GM23248 (cell line): ENCODE measurements around the gene NANP. TPM values are rescaled to one million over a fixed set of nuclear protein-coding genes. Genes with fewer than 3 reads are reported as not detected.

Experiments used
- DNase-seq: peaks from one replicate; pipeline ENCODE4 v3.0.0-alpha.2; 2015
- H2AFZ ChIP-seq: fragments of 200-600 bp; sonication (generic); 2 replicates; pipeline ENCODE4 v1.6.1; 2016; ENCODE audit warnings: antibody characterized with exemption
- H3F3A ChIP-seq: fragments of 200-600 bp; sonication (generic); 2 replicates; pipeline ENCODE4 v1.6.1; 2016; ENCODE audit warnings: mild to moderate bottlenecking, antibody characterized with exemption, mixed run types; ENCODE audit not compliant: insufficient read depth
- H3K27ac ChIP-seq: fragments of 200-600 bp; sonication (generic); 2 replicates; pipeline ENCODE4 v1.5.1; 2016; ENCODE audit warnings: mild to moderate bottlenecking
- H3K27me3 ChIP-seq: fragments of 200-600 bp; sonication (generic); replicated peaks from 2 replicates; pipeline ENCODE4 v1.6.1; 2016; ENCODE audit warnings: mild to moderate bottlenecking; ENCODE audit not compliant: insufficient read depth
- H3K36me3 ChIP-seq: fragments of 200-600 bp; sonication (generic); 2 replicates; pipeline ENCODE4 v1.6.1; 2016; ENCODE audit warnings: low read depth, mild to moderate bottlenecking
- H3K4me1 ChIP-seq: fragments of 200-600 bp; sonication (generic); 2 replicates; pipeline ENCODE4 v1.6.1; 2016; ENCODE audit warnings: mild to moderate bottlenecking; ENCODE audit not compliant: insufficient read depth
- H3K4me2 ChIP-seq: fragments of 200-600 bp; sonication (generic); one replicate; pipeline ENCODE4 v1.6.1; 2016; ENCODE audit warnings: mild to moderate bottlenecking; ENCODE audit not compliant: unreplicated experiment
- H3K4me3 ChIP-seq: fragments of 200-600 bp; sonication (generic); 2 replicates; pipeline ENCODE4 v1.5.1; 2016; ENCODE audit warnings: mild to moderate bottlenecking
- H3K79me2 ChIP-seq: fragments of 200-600 bp; sonication (generic); 2 replicates; pipeline ENCODE4 v1.6.1; 2016; ENCODE audit warnings: mild to moderate bottlenecking; ENCODE audit not compliant: insufficient read depth
- H3K9ac ChIP-seq: fragments of 200-600 bp; sonication (generic); 2 replicates; pipeline ENCODE4 v1.6.1; 2016; ENCODE audit warnings: mild to moderate bottlenecking
- H3K9me2 ChIP-seq: fragments of 200-600 bp; sonication (generic); 2 replicates; pipeline ENCODE4 v1.6.1; 2016; ENCODE audit warnings: mixed run types, mild to moderate bottlenecking, moderate library complexity; ENCODE audit not compliant: insufficient read depth
- H3K9me3 ChIP-seq: fragments of 200-600 bp; sonication (generic); one replicate; pipeline ENCODE4 v1.6.1; 2017; ENCODE audit warnings: low read depth
- H4K20me1 ChIP-seq: fragments of 200-600 bp; sonication (generic); 2 replicates; pipeline ENCODE4 v1.6.0; 2016; ENCODE audit not compliant: insufficient read depth
- EZH2 ChIP-seq: fragments of 200-600 bp; sonication (generic); IDR thresholded peaks from 2 replicates; pipeline ENCODE4 v1.6.1; 2018; ENCODE audit warnings: antibody characterized with exemption, mild to moderate bottlenecking; ENCODE audit not compliant: insufficient read depth, poor library complexity, severe bottlenecking
- EZH2phosphoT487 ChIP-seq: fragments of 200-600 bp; sonication (generic); IDR thresholded peaks from 2 replicates; pipeline ENCODE4 v1.6.1; 2018; ENCODE audit warnings: antibody characterized with exemption, moderate library complexity, mild to moderate bottlenecking, low read depth; ENCODE audit not compliant: insufficient read depth
- WGBS, 2 experiments: methylation state at CpG; one replicate each; pipeline ENCODE4 v1.1.6; 2015 to 2017; ENCODE audit warnings: low lambda C conversion rate in 2 of 2, low coverage in 1 of 2; ENCODE audit errors: missing lambda C conversion rate in 2 of 2; 5-methylcytosine and 5-hydroxymethylcytosine counted together
- in situ Hi-C: fragments of 300-500 bp; cut with MboI; formaldehyde crosslinking; loops from 2 replicates; pipeline ENCODE4 v1.15.0; 2020
- polyA plus RNA-seq: library from polyadenylated mRNA; unstranded; fragments of >200 nt; fragmentation: Nextera tagmentation; extraction: Ambion mirVana; gene quantifications from 2 replicates; pipeline ENCODE4 v1.2.1, GENCODE V29; 2016
- total RNA-seq: library from RNA; depleted of rRNA; stranded (reverse); fragments of >200 nt; shearing (Covaris generic); gene quantifications from 2 replicates; pipeline ENCODE4 v1.2.3, GENCODE V29; 2014

Gene NANP
- total and polyA plus RNA-seq, 2 experiments from 2014 or later = 7.1 to 7.5 TPM

DNA sequence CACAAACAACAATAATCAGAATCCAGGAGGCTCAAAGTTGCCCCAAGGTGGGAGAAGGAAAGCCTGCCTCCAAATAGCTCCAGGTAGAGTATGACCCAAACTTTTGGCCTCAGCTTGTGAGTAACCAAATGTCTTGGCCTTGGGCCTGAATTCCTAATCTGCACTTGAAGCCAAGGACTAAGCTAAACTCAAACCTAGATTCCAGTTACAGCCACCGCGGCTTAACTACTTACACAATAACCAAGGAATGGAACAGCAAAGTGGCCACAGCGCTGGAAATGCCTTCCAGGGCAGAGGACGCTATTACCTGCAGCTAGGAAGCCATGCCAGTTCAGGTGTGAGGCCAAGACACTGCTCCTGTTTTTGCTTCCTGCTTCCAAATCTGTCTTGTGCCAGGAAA, 43.1 kb downstream of the NANP start:
- no peak overlapping the region for H2AFZ ChIP-seq
- no peak overlapping the region for H3K4me2 ChIP-seq
- H3K27me3 ChIP-seq = no peaks in the 10 kb centered on the region
- H3K4me3 ChIP-seq = no peak overlapping the region
- no peaks in the 10 kb centered on the region for H4K20me1 ChIP-seq
- in situ Hi-C loops = no loop called here
- peaks cover 7% of the 10 kb centered on the region; the same call in 1 of the 2 replicates for H3K4me1 ChIP-seq
- WGBS, 2 experiments = 86 to 88% methylated on average over 4 of the region's 4 CpGs
- no peak overlapping the region for H3K27ac ChIP-seq
- no peaks in the 10 kb centered on the region for H3K36me3 ChIP-seq
- H3K79me2 ChIP-seq = peaks cover 37% of the 10 kb centered on the region
- no peak for DNase-seq
- no peaks in the 10 kb centered on the region for H3K9me3 ChIP-seq
- no peaks in the 10 kb centered on the region for H3F3A ChIP-seq
- TF ChIP-seq EZH2phosphoT487 (no peak), EZH2 (no peak)
- no peaks in the 10 kb centered on the region for H3K9me2 ChIP-seq
- H3K9ac ChIP-seq = no peak overlapping the region

DNA sequence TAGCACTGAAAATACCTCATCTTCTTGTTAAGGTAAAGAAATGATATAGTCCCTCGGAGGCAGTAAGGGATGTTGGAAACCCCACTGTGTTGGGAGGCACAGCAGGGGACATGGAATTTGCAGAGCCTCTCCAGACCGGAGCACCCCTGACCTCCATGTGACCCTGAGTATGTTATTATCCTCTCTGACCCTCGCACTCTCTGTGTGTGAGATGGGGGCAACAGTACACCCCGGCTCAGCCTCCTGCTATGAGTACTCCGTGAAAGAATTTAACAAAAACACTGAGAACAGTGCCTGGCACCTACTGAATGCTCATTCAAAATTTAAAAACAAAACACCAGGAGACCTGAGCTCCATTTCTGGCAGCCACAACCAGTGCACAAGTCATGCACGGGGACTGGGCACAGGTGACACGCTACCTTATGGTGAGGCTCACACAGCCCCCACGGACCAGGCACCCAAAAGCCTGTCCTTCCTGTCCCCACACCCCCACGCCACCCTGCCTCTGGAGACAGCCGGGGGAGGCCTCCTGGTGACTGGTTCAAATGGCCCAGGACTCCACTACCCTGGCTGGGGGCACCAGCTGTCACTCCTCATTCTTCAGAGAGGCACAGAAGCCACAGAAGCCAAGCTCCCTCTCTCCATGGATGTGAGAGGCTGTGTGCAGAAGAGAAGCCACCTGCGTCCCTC, 44.6 kb downstream of the NANP start:
- H3K9me3 ChIP-seq = no peaks in the 10 kb centered on the region
- H3K27ac ChIP-seq = no peak overlapping the region
- in situ Hi-C loops = no loop called here
- WGBS, 2 experiments = 86 to 87% methylated on average over 11 of the region's 11 CpGs
- no peak overlapping the region for H3K4me2 ChIP-seq
- peaks cover 3% of the 10 kb centered on the region; the same call in 1 of the 2 replicates for H3K4me1 ChIP-seq
- no peak overlapping the region for H3K4me3 ChIP-seq
- H2AFZ ChIP-seq = no peak overlapping the region
- TF ChIP-seq EZH2 = no peak
- no peak for TF ChIP-seq EZH2phosphoT487
- H3K27me3 ChIP-seq = no peaks in the 10 kb centered on the region
- no peaks in the 10 kb centered on the region for H3F3A ChIP-seq
- H3K79me2 ChIP-seq = peaks cover 36% of the 10 kb centered on the region
- H3K9ac ChIP-seq = no peak overlapping the region
- H4K20me1 ChIP-seq = no peaks in the 10 kb centered on the region
- no peaks in the 10 kb centered on the region for H3K36me3 ChIP-seq
- DNase-seq = no peak
- H3K9me2 ChIP-seq = no peaks in the 10 kb centered on the region

DNA sequence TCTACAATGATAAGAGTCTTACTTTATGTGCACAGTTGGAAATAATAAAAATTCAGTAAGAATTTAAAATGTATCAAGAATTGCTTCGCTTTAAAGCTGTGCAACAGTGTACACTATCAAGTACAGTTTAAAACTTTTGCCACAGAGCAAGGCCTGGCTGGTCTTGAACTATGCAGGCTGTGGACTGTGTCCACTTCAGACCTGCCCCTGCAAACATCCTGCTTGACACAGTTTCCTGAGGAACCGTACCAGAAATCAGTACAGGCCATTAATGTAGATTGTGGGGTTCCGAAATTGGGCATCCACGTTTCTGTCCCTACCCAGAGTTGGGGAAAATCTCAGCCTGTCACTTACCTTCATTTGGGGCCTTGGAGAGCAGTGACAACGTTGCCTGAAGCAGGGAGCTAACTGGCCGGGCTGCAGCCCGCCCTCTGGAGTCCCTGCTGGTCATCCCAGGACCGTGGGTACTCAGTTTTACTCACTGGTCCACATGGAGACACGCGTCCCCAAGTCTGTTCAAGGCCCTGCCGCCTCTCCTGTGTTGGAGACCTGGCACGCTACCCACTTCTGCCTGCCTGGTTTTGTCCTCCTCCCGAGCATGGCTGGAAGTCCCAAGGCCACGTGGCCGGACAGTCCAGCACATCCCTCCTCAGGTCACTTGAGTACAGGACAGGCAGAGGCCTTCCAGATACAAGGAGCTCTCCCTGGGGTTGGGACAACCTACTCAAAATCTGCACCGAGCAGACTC, 46.9 kb downstream of the NANP start:
- Histone ChIP-seq H3K79me2 (peaks cover 25% of the 10 kb centered on the region), H4K20me1 (no peaks in the 10 kb centered on the region), H2AFZ (no peak overlapping the region), H3K9me2 (no peaks in the 10 kb centered on the region), H3K4me1 (peaks cover 9% of the 10 kb centered on the region), H3K4me2 (no peak overlapping the region), H3K27me3 (no peaks in the 10 kb centered on the region), H3K4me3 (no peak overlapping the region), H3K9ac (no peak overlapping the region), H3K27ac (no peak overlapping the region), H3K36me3 (no peaks in the 10 kb centered on the region), H3K9me3 (no peaks in the 10 kb centered on the region), H3F3A (0 out of 2 replicates have a peak, but pooled peaks cover 9% of the 10 kb centered on the region)
- in situ Hi-C loops = no loop called here
- WGBS, 2 experiments = 92 to 93% methylated on average over 16 of the region's 16 CpGs
- DNase-seq = no peak
- no peak for TF ChIP-seq EZH2
- no peak for TF ChIP-seq EZH2phosphoT487

DNA sequence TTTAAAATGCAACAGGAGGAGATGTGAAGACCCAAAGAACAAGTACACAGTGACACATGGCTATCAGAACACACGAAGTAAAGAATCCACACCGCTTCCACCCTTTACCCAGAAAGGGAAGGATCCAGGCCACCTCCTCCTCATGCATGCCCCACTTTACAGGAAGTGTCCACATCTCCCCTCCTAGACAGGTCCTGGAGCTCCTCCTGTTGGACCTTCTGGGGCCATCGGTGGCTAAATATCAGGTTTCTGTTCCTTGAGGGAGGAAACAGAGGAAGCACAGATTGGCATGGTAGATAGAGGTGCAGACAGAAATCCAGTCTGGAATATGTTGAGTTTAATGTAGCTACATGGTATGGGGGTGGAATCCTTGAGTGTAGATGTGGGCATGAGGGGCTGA, 49.4 kb downstream of the NANP start:
- DNase-seq = peak; percentile 32
- Histone ChIP-seq H2AFZ (no peak overlapping the region), H3K4me2 (no peak overlapping the region), H3K9me2 (no peaks in the 10 kb centered on the region), H3K4me1 (peaks cover 9% of the 10 kb centered on the region), H3K27me3 (no peaks in the 10 kb centered on the region), H3K9ac (no peak overlapping the region), H3K36me3 (no peaks in the 10 kb centered on the region), H3K9me3 (no peaks in the 10 kb centered on the region), H3K27ac (no peak overlapping the region), H3F3A (0 out of 2 replicates have a peak, but pooled peaks cover 9% of the 10 kb centered on the region), H3K4me3 (no peak overlapping the region), H3K79me2 (peaks cover 5% of the 10 kb centered on the region; the same call in 1 of the 2 replicates), H4K20me1 (no peaks in the 10 kb centered on the region)
- 74 to 78% methylated on average over 3 of the region's 3 CpGs for WGBS, 2 experiments
- no peak for TF ChIP-seq EZH2phosphoT487
- no peak for TF ChIP-seq EZH2
- in situ Hi-C loops = no loop called here
